ENCODE results near the gene ABHD1. TPM values are rescaled to one million over a fixed set of nuclear protein-coding genes. Genes with fewer than 3 reads are reported as not detected.
"Not testable (repeated sequence)": the region's sequence is repeated elsewhere in the genome, so short reads cannot be mapped to it uniquely, and the experiment has no call there.

Gene ABHD1
- total and polyA plus RNA-seq, 3 donors from 2014 or later, result 37.3 to 141 (median 76.4) TPM

GRCh38 chr2:27115519-27115918 is 8.1 kb upstream of the ABHD1 start:
- intact Hi-C loops (cut with DNase I; ENCODE audit: low total_unique reads), result no loop called here
- H3K27ac ChIP-seq, result no peak overlapping the region
- no peak for TF ChIP-seq POLR2A (IDR thresholded peaks at IDR 0.05)
- 80 to 91% methylated on average over 2 of the region's 2 CpGs for WGBS, 2 donors
- no peaks in the 10 kb centered on the region for H3K4me1 ChIP-seq
- no peaks in the 10 kb centered on the region for H3K9me3 ChIP-seq
- H3K27me3 ChIP-seq, result no peaks in the 10 kb centered on the region
- H3K36me3 ChIP-seq (ENCODE audit: low read depth, missing control alignments), result no peaks in the 10 kb centered on the region
- no peak overlapping the region for H3K4me3 ChIP-seq
- DNase-seq, result no peak

- peak overlapping the region; percentile 39 to 56 for H3K4me3 ChIP-seq
- H3K27ac ChIP-seq, result no peak overlapping the region
- DNase-seq, result no peak
- no peak for TF ChIP-seq POLR2A (IDR thresholded peaks at IDR 0.05)
- TF ChIP-seq, protein P1, sequence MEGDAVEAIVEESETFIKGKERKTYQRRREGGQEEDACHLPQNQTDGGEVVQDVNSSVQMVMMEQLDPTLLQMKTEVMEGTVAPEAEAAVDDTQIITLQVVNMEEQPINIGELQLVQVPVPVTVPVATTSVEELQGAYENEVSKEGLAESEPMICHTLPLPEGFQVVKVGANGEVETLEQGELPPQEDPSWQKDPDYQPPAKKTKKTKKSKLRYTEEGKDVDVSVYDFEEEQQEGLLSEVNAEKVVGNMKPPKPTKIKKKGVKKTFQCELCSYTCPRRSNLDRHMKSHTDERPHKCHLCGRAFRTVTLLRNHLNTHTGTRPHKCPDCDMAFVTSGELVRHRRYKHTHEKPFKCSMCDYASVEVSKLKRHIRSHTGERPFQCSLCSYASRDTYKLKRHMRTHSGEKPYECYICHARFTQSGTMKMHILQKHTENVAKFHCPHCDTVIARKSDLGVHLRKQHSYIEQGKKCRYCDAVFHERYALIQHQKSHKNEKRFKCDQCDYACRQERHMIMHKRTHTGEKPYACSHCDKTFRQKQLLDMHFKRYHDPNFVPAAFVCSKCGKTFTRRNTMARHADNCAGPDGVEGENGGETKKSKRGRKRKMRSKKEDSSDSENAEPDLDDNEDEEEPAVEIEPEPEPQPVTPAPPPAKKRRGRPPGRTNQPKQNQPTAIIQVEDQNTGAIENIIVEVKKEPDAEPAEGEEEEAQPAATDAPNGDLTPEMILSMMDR (IDR thresholded peaks at IDR 0.05), result no peak
- H3K27me3 ChIP-seq, result no peaks in the 10 kb centered on the region
- intact Hi-C loops (cut with DNase I; ENCODE audit: low total_unique reads), result no loop called here
- no peaks in the 10 kb centered on the region for H3K9me3 ChIP-seq
- 19 to 42% methylated on average over 3 to 14 of the region's 14 CpGs for WGBS, 2 donors
- no peaks in the 10 kb centered on the region for H3K36me3 ChIP-seq (ENCODE audit: low read depth, missing control alignments)
- H3K4me1 ChIP-seq, result peaks cover 4% of the 10 kb centered on the region
Observed at GRCh38 chr2:27117995-27118524, 5.6 kb upstream of the ABHD1 start.

DNA sequence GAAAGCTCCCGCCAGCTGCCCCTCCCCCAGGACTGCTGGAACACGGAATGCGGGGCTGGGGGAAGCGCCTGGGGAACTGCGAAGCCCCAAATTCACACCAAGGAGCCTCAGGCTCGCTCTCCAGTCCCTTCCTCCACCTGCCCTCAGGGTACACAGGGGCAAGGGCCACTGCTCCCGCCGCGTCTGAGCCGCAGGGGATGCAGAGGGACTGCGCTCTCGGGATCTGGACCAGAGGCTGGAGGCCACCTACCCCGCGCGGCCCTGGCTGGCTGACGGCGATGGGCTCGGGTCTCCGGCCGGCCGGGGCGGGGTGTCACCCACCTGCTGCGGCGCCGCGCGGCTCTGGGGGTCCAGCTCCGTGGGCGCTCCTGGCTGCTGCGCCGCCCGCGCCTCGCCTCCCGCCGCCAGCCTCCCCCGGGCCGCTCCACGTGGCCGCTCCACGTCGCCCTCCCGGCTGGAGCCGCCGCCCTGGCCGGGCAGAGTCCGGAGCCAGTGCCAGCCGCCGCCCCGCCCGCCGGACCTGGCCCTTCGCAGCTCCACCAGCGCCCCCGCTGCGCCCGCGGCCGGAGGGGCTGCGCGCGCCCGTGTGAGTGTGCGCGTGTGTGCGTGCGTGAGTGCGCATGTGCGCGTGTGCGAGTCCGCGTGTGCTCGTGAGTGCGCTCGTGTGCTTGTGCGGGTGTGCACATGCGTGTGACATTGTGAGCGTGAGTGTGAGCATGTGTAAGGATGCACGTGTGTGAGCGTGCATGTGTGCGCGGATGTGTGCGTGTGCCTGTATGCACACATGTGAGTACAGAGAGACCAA is 4.9 kb upstream of the ABHD1 start, which contains the start of gene CGREF1:
Gene CGREF1, minus strand, starts transcription at position 604 of the 805 bp plus-strand sequence. CDS start 14,762 bp downstream, outside the sequence.
- intact Hi-C loops (cut with DNase I; ENCODE audit: low total_unique reads), result no loop called here
- no peak for DNase-seq
- peak within 1 kb of the TSS; percentile 39 to 56 for H3K4me3 ChIP-seq
- peaks cover 4% of the 10 kb centered on the region for H3K4me1 ChIP-seq
- H3K36me3 ChIP-seq (ENCODE audit: low read depth, missing control alignments), result no peaks in the 10 kb centered on the region
- TF ChIP-seq, protein P1 (IDR thresholded peaks at IDR 0.05), result no peak
- TF ChIP-seq POLR2A (IDR thresholded peaks at IDR 0.05), result no peak
- no peaks in the 10 kb centered on the region for H3K9me3 ChIP-seq
- H3K27ac ChIP-seq, result no peak within 1 kb of the TSS
- H3K27me3 ChIP-seq, result no peaks in the 10 kb centered on the region
- WGBS, 2 donors, result 4 to 12% methylated on average over 15 to 38 of the region's 84 CpGs

- H3K36me3 ChIP-seq (ENCODE audit: low read depth, missing control alignments); intact Hi-C loops (cut with DNase I; ENCODE audit: low total_unique reads); H3K27me3 ChIP-seq; DNase-seq; H3K4me1 ChIP-seq; H3K27ac ChIP-seq; H3K9me3 ChIP-seq: not testable (repeated sequence)
- peak overlapping the region in 1 of 2 donors; percentile 56 for H3K4me3 ChIP-seq
- 71 to 78% methylated on average over 8 of the region's 8 CpGs for WGBS, 2 donors
Observed at GRCh38 chr2:27119330-27119670, 4.3 kb upstream of the ABHD1 start.

DNA sequence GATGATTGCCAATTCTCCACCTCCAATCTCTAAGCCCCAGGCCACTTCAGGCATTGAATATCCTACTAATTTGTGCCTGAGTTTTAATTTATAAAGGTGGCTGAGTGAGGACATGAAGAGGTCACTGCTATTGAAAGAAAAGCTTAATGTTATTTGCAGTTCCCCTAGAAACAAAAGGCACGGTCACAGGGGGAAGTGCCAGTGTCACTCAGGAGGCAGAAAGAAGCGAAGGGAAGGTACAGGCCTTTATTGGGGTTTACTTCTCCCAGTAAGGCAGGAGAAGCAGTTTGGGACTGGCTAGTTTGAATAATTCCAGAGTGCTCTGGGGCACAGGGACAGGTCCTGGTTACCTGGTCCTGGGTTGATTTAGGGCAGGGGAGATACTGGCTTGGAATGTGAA is 1.7 kb upstream of the ABHD1 start:
- Histone ChIP-seq H3K4me1 (peaks cover 4% of the 10 kb centered on the region), H3K27ac (no peak overlapping the region), H3K9me3 (no peaks in the 10 kb centered on the region), H3K27me3 (no peaks in the 10 kb centered on the region), H3K4me3 (no peak overlapping the region), H3K36me3 (ENCODE audit: low read depth, missing control alignments) (no peaks in the 10 kb centered on the region)
- intact Hi-C loops (cut with DNase I; ENCODE audit: low total_unique reads), result no loop called here
- TF ChIP-seq, protein P1 (IDR thresholded peaks at IDR 0.05), result no peak
- TF ChIP-seq POLR2A (IDR thresholded peaks at IDR 0.05), result no peak
- WGBS, 2 donors, result 85 to 96% methylated on average over 2 of the region's 2 CpGs
- DNase-seq, result no peak
